AG04449 (cell line): ENCODE data around the gene PCMTD2.

ENCODE experiments used
- CTCF ChIA-PET: fragments of 350-600 bp; formaldehyde crosslinking; extraction: SDS; loops from one replicate; lab custom pipeline; 2021; ENCODE audit warnings: antibody characterized with exemption; lab: Yijun Ruan, JAX
- POLR2A ChIA-PET: fragments of 400-600, 350-600 bp; formaldehyde crosslinking; extraction: SDS; loops from one replicate; lab custom pipeline; 2020; ENCODE audit warnings: antibody characterized with exemption, inconsistent platforms; lab: Yijun Ruan, JAX
- DNase-seq: peaks from one replicate; pipeline ENCODE4 v3.0.0-alpha.2; 2010; ENCODE audit warnings: low read depth, low spot score
- H3K4me3 ChIP-seq: 2 replicates; pipeline ENCODE4 v1.5.1; 2011; ENCODE audit warnings: low read depth, mild to moderate bottlenecking, control low read depth, low read length
- TF ChIP-seq, protein P1 (sequence below): IDR thresholded peaks from one replicate; pipeline ENCODE4 v1.5.1; 2011; ENCODE audit warnings: mild to moderate bottlenecking, moderate library complexity, low read length, control low read depth, inconsistent platforms; ENCODE audit not compliant: insufficient read depth; ENCODE audit errors: missing control alignments

The PCMTD2 gene

DNA sequence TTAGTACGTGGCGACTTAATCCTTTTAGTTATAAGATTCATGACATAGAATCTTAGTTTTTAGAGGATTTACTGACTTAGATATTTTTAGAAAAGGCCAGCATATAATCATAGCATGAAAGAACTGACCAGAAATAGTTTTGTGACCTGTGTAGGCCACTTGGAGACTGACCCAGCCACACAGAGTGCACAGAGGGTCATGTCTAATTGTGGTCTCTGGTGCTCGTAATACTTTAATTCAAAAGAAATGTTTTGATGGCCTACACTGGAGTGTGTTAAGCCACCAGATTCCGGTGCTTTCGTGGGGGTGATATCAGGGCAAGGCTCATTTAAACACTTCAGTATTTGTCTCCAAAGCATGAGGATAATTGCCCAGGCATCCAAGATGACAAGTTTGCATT, 11.4 kb downstream of the PCMTD2 start:
- CTCF ChIA-PET: no interaction called here
- DNase-seq: no peak
- TF ChIP-seq, protein P1, sequence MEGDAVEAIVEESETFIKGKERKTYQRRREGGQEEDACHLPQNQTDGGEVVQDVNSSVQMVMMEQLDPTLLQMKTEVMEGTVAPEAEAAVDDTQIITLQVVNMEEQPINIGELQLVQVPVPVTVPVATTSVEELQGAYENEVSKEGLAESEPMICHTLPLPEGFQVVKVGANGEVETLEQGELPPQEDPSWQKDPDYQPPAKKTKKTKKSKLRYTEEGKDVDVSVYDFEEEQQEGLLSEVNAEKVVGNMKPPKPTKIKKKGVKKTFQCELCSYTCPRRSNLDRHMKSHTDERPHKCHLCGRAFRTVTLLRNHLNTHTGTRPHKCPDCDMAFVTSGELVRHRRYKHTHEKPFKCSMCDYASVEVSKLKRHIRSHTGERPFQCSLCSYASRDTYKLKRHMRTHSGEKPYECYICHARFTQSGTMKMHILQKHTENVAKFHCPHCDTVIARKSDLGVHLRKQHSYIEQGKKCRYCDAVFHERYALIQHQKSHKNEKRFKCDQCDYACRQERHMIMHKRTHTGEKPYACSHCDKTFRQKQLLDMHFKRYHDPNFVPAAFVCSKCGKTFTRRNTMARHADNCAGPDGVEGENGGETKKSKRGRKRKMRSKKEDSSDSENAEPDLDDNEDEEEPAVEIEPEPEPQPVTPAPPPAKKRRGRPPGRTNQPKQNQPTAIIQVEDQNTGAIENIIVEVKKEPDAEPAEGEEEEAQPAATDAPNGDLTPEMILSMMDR: no peak
- POLR2A ChIA-PET: no interaction called here
- H3K4me3 ChIP-seq: no peak overlapping the region

DNA sequence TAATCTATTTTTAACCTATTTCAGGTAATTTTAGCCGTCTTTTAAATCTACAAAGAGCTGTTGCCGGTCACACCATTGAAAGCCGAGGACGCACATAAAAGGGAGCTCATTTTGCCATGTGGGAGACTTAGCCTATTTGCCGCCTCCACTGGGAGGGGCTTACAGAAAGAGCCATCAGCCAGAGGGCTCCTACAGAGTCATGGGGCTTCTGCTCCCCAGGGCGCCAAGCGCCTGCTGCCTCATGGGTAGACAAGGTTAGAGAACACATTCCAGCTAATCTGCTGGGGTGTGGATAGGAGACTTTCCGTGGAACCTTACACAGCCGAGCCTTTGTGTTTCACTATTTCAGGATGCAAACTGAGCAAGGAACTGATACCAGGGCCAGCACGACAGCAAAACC, 12.6 kb downstream of the PCMTD2 start:
- TF ChIP-seq, protein P1: no peak
- ChIA-PET CTCF (no interaction called here), POLR2A (no interaction called here)
- H3K4me3 ChIP-seq: no peak overlapping the region
- DNase-seq: no peak

DNA sequence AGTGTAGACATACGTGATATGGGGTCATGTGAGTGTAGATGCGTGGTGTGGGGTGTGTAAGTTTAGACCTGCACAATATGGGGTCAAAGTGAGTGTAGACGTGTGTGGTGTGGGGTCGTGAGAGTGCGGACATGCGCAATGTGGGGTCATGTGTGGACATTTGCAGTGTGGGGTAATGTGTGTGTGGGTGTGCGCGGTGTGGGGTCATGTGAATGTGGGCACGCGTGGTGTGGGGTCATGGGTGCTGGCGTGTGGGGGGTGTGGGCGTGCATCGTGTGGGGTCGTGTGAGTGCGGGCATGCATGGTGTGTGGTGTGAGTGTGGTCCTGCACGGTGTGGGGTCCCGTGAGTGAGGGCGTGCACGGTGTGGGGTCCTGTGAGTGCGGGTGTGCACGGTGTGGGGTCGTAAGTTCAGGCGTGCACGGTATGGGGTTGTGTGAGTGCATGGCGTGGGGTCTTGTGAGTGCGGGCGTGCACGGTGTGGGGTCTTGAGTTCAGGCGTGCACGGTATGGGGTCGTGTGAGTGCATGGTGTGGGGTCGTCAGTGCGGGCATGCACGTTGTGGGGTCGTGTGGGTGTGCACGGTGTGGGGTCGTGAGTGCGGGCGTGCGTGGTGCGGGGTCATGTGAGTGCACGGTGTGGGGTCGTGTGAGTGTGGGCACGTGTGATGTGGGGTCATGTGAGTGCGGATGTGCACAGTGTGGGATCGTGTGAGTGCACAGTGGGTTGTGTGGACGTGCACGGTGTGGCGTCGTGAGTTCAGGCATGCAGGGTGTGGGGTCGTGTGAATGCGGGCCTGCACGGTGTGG, 14.3 kb downstream of the PCMTD2 start:
- ChIA-PET CTCF (no interaction called here), POLR2A (no interaction called here)
- TF ChIP-seq, protein P1: no peak
- H3K4me3 ChIP-seq: no peak overlapping the region
- no peak for DNase-seq

DNA sequence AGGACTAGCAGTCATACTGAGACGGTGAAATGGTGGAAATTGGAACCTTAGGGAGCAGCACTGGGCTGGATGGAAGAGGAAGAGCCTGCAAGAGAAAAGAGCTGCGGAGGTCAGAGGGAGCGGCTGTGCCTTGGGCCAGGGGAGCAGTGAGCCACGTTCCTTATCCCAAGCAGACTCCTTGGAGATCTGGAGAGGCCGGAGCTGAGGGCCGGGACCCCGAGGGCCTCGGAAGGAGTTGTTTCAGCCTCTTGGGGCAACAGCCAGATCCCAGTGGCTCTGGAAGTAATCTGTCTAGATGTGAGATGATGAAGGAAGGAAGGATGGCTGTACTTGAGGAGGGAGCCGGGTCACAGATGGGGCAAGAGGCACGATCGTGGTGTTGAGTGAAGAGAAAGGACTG, 16.1 kb downstream of the PCMTD2 start:
- ChIA-PET CTCF (interaction anchor here (1.0 kb wide), 1 partner anchor 8 kb away, joined by 3 read pairs; no protein-coding TSS in a partner anchor), POLR2A (no interaction called here)
- no peak for DNase-seq
- TF ChIP-seq, protein P1: no peak
- no peak overlapping the region for H3K4me3 ChIP-seq

DNA sequence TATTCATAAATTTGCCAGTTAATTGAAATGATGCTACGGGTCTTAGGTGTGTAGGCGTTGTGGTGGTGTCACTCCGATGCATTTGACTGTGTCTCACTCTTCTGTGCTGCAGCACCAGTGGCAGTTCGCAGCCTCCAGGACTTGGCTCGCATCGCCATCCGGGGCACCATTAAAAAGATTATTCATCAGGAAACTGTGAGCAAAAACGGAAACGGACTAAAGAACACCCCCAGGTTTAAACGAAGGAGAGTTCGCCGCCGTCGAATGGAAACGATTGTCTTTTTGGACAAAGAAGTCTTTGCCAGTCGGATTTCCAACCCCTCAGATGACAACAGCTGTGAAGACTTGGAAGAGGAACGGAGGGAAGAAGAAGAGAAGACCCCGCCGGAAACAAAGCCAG, 17.6 kb downstream of the PCMTD2 start:
- ChIA-PET POLR2A (no interaction called here), CTCF (no interaction called here)
- TF ChIP-seq, protein P1: no peak
- no peak overlapping the region for H3K4me3 ChIP-seq
- no peak for DNase-seq

DNA sequence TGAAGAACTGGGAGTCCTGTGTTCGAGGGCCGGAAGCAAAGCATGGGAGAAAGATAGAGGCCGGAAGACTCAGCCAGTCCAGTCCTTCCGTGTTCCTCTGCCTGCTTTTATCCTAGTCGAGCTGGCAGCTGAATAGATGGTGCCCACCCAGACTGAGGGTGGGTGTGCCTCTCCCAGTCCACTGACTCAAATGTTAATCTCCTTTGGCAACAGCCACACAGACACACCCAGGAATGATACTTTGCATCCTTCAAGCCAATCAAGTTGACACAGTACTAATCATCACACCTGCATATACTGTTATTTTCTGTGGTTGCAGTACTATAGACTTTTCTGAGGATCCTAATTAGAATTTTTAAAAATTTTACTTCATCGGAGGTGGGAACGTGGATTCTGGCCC, 21.3 kb downstream of the PCMTD2 start:
- DNase-seq: no peak
- ChIA-PET POLR2A (no interaction called here), CTCF (no interaction called here)
- H3K4me3 ChIP-seq: no peak overlapping the region
- TF ChIP-seq, protein P1: no peak
